Loucy (cell line): ENCODE results near the gene SLC39A5.

Experiments
- CTCF ChIP-seq: fragments of 200-600 bp; sonication (generic); conservative IDR thresholded peaks from 2 replicates; pipeline ENCODE4 v1.5.1; 2014; ENCODE audit warnings: mild to moderate bottlenecking, antibody characterized with exemption, low read length
- EZH2phosphoT487 ChIP-seq: fragments of 200-600 bp; IDR thresholded peaks from 2 replicates; pipeline ENCODE4 v1.6.1; 2018; ENCODE audit warnings: antibody characterized with exemption, mild to moderate bottlenecking, moderate library complexity, borderline replicate concordance

GRCh38 chr12:56202366-56202765 lies 27.5 kb upstream of the SLC39A5 start:
- TF ChIP-seq CTCF: no peak
- TF ChIP-seq EZH2phosphoT487: no peak
